HG02870 (cell line): ENCODE measurements around the gene XPO4.
"Not testable (repeated sequence)": the region's sequence is repeated elsewhere in the genome, so short reads cannot be mapped to it uniquely, and the experiment has no call there.

Experiments
- ATAC-seq: cut with Tn5 transposase; IDR thresholded peaks from one replicate; pipeline ENCODE4 v1.9.1; 2021; ENCODE audit warnings: mild to moderate bottlenecking, moderate library complexity; ENCODE audit not compliant: unreplicated experiment

Gene XPO4

DNA sequence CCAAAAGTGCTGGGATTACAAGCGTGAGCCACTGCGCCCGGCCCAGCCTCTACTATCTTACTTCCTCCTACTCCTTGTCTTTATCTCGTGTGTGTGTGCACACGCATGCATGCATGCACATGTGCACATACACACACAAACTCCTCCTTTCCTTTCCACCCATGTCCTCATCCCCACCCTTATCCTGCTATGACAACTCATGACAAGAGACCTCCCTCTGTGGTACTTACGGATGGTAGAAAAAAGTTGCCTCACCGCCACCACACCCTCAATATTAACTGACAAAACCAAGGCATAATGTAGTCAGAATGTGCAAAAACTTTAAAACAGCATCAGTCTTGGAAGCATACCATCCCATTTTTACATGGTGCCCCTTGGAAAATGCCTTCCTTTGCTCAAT is 112.9 kb downstream of the XPO4 start:
- ATAC-seq, result no peak

DNA sequence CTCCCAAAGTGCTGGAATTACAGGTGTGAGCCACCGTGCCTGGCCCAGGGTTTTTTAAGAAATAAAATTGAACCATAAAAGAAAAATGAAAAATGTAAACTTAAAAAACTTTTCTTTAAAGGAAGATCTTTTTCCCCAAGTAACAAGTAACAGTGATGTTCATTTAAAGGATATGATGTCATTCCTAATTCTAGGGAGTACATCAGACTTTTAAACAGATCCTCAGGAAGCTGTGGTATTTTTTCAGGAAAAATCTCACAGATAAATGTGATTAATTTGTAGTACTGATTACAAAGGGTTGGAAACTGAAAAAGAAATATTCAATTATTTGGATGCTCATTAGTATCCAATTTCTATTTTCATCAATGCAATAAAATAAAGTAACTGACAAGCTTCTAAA is 114.2 kb downstream of the XPO4 start:
- ATAC-seq, result no peak

DNA sequence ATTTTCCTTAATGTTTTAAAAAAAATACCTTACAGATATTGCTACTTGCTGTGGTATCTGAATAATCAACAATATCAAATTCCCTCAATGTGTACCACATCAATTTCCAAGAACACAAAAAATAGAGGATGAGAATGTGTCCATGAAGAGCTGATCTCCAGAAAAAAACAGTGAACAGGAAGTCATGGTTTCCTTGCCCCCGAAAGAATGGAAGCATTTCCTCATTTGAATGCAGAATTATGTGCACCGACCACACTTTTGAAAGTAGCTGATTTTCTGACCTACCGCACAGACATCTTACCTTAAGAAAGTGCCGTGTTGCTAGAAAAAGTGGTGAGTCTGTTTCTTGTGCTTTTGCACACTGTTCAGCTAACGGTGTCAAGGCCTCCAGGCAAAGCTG is 115.4 kb downstream of the XPO4 start:
- ATAC-seq, result no peak

DNA sequence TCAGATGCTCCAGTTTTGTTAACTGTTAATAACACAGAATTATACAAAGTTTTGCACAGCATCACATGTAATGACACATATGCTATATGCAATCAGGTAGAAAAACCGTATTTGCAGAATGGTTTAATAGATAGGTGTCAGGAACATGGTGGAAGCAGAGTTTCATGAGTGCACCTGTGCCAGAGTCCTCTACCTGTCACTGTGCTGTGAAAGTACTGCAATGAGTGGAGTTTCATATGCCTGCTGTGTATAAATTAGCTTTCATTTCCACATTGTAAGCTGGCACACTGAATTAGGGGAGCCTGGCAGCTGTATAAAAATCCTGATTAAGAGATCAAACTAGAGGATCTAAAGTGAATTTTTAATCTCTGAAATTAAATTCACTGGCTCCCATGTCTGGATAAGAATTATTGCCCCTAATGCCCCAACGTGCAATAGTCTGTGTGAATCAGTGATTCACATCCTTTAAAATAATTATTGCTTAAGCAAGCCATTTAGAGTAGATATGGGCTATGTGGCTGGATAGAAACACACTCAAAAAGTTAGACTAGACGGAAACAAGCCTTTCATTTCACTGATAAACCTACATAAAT is 120.3 kb downstream of the XPO4 start:
- ATAC-seq, result peak; percentile 94

DNA sequence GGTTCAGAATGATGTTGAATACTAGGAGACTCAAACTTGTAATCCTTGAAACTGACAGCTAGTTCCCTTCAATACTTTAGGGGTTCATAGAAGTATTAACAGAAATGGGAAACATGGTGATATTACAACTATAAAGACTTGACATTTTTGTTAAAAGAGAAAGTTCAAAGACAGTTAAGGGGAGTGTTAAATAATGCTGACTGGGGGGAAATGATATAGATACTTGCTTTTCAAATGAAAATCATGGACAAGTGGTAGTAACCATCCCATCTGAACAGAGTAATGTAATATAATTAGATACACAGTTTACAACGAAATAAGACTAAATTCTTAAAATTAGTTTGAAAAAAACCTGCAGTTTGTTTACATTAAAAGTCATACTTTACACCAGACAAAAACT is 122.2 kb downstream of the XPO4 start:
- ATAC-seq, result no peak

DNA sequence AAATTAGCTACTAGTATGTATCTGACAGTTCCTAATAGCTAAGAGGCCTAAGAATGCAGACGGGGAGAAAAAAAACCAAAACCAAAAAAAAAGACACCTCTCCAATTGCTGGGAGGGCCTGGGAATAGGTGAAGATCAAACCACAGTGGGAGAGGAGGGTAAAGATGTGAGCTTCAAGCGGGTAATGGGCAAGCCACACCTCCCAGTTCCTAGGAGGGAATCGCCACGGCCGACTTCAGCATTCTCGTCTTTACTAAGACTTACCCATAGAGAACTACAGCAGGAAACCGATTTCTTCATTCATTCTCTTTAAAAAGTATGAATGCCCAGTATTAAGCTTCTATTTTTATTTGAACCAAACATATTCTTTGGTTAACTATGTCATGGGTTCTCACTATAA is 123.1 kb downstream of the XPO4 start:
- ATAC-seq, result no peak

DNA sequence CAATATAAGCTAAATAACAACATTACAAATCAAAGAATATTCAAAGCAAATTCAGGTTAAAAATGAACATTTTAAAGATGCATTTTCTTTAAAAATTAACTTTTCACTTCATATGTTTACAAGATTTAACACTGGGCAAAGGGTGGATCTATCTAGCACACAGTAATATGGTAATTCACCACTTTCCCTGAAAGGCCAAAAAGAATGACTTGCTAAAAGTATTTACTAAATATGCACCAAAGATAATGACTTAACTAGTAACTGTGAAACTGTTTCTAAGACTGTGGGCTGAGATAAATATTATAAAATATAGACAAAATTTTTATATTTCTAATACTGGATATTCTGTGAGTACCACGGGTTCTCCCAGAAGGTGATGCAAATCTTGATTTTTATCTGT is 124.2 kb downstream of the XPO4 start:
- no peak for ATAC-seq

DNA sequence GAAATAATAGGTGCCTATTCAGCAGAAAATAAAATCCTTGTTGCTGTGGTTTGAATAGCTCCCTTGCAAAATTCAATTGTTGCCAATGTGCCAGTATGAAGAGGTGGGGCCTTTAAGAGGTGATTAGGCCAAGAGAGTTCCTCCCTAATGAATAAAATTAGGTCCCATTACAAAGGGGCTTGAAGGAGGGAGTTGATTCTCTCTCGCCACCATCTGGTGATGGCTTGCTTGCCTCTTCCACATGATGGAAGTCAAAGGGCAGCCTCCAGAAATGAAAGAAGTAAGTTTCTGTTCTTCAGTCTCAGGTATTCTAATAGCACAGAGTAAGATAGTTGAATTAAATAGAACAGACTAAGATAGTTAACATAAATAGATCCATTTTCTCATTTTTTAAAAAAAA is 125.8 kb downstream of the XPO4 start:
- no peak for ATAC-seq

DNA sequence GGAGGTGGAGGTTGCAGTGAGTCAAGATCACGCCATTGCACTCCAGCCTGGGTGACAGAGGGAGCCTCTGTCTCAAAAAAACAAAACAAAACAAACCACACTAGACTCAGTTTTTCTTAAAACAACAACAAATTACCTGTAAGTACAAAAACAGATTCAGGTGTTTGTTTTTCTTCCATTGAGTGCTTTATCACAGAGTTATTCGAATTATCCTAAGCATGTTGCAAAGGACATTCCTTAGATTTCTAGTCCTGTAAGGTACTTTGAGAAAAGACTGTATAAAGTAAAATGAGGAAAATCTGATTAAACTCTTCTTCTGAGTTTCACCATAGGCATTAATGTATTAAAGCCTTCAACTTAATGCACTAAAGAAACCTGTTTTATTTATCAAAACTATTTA is 126.6 kb downstream of the XPO4 start:
- no peak for ATAC-seq

DNA sequence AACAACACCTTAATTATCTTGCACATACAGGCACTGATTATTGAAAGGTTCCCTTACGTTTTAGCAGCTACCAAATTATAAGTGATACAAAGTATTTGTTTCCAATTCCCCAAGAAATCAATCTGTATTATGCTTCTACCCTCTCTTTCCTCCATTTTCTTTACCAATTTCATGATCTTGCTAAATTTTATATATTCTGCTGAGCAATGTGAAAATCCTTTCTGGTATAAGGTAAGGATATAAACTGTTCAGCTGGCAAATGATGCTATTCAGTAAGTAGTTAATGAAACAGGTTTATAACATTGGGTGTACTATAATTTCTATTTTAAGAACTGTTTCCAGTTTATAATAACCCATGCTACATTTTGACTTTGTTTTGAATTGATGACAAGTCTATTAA is 127.8 kb downstream of the XPO4 start:
- ATAC-seq, result no peak

DNA sequence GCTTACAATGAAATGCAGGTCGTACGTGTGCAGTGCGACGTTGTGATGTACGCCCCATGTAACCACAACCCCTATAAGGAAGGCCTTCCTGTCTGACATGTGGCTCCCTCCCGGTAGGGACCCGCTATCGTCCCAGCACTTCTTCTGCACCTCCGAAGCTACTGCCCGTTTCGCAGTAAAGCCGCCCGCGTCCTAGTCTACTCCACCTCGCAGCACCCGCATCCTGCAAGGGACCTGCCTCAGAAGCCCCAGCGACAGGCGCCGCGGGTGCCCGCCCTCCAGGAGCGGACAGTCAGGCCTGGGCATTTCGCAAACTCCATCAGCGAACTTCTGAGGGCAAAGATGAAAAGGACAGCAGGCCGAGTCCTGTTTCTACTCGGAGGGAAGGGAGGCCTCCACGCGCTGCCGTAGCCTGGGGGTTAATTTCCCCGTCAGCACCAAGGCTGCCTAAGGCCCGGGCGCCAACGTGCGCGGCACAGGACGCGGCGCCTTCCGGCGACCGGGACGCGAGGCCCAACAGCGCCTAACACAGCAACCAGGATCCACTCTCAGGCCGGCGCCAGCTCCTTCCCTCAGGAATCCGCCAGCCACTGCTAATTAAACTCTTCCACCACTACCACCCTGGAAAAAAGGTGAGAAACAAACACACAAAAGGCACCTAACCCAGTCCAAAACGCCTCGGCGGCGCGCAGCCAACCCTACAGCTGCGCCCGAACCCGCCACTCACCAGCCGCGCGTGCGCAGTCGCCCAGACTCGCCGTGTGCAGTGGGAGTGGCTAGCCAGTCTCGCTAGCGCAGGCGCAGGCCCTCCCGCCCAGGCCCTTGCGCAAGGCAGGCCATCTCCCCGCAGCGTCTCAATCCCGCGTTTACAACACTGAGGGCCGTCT is 129.1 kb downstream of the XPO4 start, which contains the start of gene EEF1AKMT1:
Gene EEF1AKMT1 (minus strand): TSS at position 768 of the 887 bp plus-strand sequence. CDS start 16,363 bp downstream, outside the sequence.
- ATAC-seq, result peak; percentile 83

DNA sequence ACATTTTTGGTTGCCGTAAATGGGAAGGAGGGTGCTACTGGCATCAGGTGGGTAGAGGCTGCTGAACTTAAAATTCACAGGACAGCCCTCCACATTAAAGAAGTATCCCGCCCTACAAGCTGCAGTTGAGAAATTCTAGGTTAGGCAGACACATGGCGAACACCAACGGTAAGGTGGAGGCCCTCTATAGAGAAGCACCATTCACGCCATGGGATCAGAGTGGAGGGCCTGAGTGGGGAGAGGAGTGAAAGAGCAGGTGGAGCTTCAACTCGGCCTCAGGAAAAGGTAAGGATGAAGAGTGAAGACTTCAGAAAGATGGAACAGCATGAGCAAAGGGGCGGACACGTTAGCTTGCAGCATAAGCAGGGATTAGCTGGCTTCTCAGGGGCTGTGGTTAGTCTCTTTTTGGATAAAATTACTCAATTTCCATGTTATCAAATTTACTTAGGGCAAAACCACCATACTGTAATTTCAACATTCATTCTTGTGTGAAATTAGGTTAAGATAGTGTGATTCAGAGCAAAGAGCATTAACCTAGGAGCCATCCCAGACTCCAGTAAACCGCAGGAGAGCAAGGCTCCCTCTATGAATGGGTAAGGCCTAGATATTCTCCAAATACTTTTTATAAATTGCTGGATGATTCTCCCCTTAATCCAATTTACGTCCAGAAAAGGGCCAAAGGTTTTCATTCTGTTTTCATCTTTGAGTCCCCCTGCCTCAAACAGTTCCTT is 130.0 kb downstream of the XPO4 start:
- no peak for ATAC-seq

DNA sequence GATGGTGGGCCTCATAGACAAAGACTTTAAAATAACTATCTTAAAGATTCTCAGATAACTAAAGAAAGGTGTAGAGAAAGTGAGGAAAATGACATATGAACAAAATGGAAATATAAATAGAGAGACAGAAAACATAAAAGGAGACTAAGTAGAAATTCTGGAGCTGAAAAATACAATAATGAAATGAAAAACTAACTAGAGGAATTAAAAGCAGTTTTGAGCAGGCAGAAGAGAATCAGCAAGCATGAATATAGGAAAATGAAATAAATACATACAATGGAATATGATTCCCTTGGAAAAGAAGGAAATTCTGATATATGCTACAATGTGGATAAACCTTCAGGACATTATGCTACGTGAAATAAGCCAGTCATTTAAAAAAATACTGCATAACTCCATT is 132.7 kb downstream of the XPO4 start:
- no peak for ATAC-seq

DNA sequence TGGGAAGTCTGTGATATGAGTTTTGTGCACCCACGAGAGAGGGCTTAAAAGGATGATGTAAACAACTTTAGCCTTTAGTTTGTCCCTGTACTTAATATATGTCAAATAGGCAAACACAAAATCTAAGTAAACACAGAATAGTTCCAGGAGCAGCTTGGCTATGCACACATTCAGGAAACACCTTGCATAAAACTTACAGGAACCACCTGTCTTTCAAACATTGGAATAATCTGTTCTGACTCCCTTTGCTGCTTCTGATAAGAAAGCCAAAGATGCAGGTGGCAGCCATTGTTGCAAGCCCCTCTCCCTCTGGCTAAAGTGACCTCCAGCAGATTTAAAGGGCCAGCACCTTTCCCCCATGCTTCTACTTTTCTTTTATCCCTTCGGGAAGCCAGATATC is 133.5 kb downstream of the XPO4 start:
- no peak for ATAC-seq

DNA sequence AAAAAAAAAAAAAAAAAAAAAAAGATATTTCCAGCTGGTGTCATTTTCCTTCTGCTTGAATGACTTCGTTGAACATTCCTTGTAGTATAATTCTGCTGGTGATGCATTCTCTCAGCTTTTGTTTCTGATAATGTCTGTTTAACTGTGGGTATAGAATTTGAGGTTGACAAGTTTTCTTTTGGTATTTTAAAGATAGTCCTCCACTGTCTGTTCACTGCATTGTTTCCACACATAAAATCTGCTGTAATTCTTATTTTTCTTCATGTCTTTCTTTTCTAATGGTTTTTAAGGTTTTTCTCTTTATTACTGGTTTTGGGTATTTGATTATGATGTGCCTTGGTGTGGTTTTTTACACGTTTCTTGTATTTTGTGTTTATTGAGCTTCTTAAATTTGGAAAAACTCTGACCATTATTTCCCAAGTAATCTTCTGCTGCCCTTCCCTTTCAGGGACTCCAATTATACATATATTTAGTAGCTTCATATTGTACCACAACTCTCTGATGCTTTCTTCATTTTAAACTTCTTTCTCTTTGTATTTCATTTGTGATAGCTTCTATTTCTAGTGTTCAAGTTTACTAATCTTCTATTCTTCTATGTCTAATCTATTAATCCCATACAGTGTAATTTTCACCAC is 135.1 kb downstream of the XPO4 start:
- ATAC-seq, result no peak

DNA sequence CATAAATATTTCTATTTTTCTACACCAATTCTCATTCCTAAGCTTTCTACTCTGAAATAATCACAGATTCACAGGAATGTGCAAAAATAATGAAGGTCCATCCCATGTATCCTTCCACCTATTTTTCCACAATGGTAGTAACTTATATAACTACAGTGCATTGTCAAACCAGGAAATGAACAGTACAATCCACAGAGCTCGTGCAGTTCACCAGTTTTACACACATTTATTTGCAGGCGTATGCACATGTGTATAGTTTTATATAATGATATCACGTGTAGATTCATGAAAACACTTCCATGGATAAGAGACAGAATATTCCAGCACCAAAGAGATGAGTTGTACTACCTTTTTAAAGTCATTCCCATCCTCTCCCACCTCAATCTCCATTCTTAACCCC is 141.7 kb downstream of the XPO4 start:
- ATAC-seq, result no peak

DNA sequence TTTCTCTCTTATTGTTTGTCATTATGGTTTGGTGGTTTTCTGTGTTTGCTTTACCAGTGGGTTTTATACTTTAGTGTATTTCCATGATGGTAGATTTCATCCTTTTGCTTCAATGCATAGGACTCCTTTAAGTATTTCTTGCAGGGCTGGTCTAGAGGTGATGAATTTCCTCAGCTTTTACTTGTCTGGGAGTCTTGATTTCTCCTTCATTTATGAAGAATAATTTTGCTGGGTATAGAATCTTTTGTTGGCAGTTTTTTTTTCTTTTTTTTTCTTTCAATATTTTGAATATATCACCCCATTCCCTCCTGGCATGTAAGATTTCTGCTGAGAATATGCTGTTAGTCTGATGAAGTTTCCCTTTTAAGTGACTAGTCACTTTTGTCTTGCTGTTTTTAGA is 148.5 kb downstream of the XPO4 start:
- no peak for ATAC-seq

DNA sequence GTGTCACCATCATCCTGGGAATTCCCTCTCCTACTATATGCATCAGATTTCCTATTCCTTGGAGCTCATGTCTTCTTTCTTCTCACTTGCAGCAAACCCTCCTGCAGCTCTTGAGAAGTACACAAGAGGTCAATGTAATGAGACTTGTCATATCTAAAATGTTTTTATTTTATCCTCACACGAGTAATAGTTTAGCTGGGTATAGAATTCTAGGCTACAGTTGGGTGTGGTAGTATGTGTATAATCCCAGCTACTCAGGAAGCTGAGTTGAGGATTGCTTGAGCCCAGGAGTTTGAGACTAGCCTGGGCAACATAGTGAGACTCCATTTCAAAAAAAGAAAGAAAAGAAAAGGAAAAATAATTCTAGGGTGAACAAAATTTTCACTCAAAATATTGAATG is 153.2 kb downstream of the XPO4 start:
- no peak for ATAC-seq

DNA sequence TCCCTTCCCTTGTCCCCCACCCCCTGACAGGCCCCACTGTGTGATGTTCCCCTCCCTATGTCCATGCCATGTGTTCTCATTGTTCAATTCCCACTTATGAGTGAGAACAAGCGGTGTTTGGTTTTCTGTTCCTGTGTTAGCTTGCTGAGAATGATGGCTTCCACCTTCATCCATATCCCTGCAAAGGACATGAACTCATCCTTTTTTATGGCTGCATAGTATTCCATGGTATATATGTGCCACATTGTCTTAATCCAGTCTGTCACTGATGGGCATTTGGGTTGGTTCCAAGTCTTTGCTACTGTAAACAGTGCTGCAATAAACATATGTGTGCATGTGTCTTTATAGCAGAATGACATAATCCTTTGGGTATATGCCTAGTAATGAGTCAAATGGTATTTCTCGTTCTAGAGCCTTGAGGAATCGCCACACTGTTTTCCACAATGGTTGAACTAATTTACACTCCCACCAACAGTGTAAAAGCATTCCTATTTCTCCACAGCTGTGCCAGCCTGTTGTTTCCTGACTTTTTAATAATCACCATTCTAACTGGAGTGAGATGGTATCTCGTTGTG is 158.6 kb downstream of the XPO4 start:
- not testable (repeated sequence) for ATAC-seq

DNA sequence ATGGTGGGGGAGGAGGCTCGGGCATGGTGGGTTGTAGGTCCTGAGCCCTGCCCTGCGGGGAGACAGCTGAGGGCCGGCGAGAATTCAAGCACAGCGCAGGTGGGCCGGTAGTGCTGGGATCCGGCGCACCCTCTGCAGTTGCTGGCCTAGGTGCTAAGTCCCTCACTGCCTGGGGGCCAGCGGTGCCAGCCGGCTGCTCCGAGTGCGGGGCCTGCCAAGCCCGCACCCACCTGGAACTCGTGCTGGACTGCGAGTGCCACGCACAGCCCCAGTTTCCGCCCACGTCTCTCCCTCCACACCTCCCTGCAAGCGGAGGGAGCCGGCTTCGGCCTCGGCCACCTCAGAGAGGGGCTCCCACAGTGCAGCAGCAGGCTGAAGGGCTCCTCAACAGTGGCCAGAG is 162.5 kb downstream of the XPO4 start:
- no peak for ATAC-seq

DNA sequence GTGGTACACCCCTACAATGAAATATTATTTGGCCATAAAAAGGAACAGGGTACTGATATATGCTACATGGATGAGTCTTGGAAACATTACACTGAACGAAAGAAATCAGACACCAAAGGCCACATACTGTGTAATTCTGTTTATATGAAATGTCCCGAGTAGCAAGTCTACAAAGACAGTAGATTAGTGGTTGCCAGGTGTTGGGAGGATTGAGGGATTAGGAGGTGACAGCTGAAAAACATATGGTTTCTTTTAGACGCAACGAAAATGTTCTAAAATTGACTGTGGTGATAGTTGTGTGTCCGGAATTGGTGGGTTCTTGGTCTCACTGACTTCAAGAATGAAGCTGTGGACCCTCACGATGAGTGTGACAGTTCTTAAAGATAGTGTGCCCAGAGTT is 163.9 kb downstream of the XPO4 start:
- no peak for ATAC-seq
